ENCODE data around the gene SLC17A2.

Gene SLC17A2

GRCh38 chr6:25918083-25918683 lies 12.3 kb downstream of the SLC17A2 start:
- no peak for DNase-seq

DNA sequence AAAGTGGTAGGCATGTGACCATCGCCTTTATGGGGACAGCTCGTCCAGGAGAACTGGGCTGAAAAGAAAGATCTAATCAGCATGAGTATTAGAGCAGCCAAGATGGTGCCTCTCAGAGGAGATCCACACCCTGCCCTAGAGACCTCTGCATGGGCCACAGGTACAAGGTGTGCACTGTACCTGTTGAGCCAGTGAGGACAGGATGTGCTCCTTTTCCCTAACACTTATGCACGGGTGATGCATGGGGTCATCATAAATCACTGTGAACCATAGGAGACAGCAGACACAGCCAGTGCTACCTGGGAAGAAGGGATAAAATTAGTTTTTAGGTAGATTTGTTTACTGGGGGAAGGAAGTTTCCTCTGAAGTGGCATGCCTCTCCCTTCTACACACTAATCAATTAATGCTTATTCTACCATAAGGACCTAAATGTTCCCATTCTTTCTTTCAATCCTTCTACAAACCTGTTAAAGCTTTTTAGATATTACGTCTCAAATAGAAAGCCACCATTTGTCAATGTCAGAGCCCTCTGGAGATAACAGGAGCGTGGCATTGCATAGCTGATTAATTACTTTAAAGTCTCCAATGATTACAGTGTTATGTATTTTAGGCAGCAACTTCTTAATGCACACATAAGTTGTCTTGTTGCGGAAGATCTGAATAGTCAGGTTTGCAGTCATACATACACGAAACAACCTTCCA lies 13.6 kb downstream of the SLC17A2 start:
- no peak for DNase-seq

- no peak for DNase-seq
These were observed 14.2 kb downstream of the SLC17A2 start for GRCh38 chr6:25916330-25916729.

DNA sequence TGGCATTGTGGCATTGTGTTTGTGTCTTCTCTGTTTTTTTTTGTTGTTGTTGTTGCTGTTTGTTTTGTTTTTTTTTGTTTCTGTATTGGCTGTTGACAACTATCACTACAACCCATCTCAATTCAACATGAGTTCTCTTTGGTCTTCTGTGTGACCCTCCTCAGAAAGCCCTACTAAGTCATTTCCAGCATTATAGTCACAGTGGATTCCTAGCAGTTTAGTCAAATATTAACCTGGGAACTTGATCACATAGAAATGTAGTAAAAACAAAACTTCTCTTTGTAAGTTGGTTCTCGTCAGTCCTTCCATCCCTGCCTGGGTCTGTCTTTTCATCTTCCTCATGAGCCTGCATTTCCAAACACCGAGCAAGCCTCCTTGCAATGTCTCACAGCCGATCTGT lies 16.8 kb downstream of the SLC17A2 start:
- DNase-seq = no peak

- DNase-seq = no peak
These were observed 19.1 kb downstream of the SLC17A2 start for GRCh38 chr6:25911351-25911750.

DNA sequence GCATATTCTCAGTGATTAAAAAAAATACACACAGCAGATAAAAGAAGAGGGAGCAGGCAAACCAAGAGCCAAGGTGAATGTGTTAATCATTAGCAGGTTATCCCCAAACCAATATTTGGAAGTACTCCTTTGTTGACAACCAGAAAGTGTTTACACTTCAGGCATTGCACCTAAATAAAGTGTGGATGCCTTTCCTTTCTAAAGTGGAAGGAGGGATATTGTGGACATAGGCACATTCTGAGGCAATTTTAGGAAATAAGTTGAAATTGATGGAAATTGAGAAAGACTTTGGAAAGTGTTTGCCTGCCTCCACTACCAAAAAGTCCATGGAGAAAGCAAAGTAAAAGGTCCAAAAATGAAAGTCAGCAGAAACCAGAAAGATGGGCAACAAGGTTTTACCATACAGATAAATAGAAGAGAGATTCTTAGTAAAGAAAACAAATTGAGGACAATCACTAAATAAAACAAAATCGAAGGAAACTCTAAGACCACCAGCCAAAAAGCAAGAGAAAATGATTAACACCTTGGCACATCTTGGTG lies 22.9 kb downstream of the SLC17A2 start:
- no peak for DNase-seq

GRCh38 chr6:25903467-25904099 lies 26.9 kb downstream of the SLC17A2 start:
- no peak for DNase-seq

DNA sequence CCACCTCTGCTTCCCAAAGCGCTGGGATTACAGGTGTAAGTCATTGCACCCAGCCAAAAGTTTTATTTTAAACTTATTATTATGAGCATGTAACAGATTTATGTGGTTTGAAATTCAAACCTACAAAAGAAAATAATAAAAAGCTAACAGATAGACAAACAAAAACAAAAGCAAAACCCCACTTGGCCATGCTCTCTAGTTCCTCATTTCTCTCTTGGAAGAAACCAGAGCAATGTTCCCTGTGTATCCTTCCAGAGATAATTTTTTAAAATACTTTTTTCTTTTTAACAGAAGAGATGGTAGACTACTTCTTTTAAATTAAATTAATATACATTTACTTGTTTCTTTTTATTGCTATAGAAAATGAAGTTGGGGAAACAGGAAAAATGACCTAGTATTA lies 28.4 kb downstream of the SLC17A2 start:
- peak; percentile 59 for DNase-seq

- DNase-seq = no peak
These were observed 29.6 kb downstream of the SLC17A2 start for GRCh38 chr6:25900843-25901242.

DNA sequence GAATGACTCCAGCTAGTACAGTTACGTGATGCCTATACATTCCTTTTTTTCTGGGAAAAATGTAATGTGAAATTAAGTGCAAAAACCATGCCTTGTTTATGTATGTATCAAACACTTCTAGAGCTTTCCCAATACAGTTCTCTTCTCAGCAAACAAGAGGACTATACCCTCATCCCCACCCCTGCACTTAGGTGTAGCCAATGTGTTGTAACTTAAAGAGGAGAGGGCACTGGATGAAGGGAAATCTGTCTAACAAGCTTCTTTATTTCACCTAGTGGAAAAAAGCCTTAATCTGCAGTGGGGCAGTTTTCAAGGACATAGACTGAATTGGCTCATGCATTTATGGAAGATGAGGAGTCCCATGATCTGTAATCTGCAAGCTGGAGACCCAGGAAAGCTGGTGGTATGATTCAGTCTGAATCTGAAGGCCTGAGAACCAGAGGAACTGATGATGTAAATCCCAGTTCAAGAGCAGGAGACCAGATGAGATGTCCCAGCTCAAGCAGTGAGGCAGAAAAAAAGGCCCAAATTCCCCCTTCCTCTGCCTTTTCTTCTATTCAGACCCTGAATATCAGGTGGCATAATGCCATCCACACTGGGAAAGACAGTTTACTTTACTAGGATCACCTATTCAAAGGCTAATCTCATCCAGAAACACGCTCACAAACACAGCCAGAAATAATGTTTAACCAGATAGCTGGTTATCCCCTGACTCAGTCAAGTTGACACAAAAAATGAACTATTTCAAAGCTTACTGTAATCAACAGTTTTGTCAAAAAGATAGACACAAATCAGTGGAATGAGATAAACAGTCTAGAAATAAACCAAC lies 30.7 kb downstream of the SLC17A2 start:
- DNase-seq = no peak

DNA sequence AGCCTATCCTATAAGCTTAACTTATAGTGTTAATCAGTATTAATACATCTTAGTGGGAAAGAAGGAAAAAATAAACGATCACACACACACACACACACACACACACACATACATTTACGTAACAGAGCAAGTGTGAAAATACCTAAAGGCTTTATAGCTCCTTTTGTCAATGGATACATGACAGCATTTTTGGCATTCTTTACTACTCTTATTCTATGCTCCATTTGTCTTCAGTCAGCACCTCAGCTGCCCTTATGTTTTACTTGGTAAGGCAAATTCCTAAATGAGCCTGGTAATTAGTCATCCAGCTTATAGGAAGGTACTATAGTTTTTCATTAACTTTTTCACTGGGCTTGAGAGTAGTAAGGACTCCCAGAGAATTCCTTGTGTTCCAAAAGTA lies 31.4 kb downstream of the SLC17A2 start:
- DNase-seq = no peak

DNA sequence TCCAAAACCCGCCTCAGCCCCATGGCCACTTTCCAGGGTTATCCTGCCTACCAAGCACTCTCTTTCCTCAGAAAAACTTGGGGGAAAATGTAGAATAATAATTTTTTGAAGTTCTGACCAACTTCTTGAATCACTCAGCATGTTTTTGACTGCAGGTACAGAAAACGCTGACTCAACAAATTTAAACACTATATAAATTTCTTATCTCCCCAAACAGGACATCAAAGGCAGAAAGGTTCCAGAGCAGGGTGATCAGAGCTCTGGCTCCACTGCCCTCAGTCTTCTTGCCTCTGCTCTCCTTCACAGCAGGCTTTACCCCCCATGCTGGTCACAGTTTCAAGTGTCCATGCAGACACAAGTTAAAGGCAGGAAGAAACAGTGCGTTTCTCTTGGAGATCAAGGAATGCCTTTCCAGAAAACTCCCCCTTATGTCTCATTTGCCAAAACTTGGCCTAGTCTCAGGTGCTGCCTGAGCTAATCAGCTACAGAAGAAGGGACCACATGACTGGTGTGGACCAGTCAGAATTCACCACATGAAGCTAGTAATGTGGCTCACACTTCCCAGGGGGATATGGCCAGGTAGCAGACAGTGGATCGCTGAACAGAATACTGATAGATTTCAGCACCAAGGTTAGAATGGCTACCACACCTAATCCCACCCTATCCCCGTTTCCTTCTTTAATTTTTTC lies 32.1 kb downstream of the SLC17A2 start:
- no peak for DNase-seq

- peak; percentile 22 for DNase-seq
These were observed 34.2 kb downstream of the SLC17A2 start for GRCh38 chr6:25896252-25896651.

DNA sequence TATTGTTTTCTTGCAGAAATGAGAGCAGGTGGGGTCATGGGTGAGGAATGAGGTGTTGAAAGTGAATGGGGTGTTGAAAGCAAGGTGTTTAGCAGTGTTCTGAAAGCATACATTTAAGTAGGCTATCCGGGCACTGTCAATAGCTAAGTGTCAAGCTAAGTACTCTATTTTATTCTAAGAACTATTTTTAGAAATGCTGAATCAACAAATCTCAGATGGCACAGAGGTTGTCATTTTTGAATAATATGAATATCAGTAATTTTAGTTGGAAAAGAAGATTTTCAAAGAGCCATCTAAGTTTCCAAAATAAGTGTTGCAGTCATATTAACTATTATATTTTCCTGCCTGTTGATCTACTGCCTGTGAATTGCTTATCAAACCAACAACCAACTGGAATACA lies 34.7 kb downstream of the SLC17A2 start:
- DNase-seq = no peak

- DNase-seq = no peak
These were observed 36.7 kb downstream of the SLC17A2 start for GRCh38 chr6:25893778-25894177.

GRCh38 chr6:25892877-25893276 lies 37.6 kb downstream of the SLC17A2 start:
- no peak for DNase-seq

DNA sequence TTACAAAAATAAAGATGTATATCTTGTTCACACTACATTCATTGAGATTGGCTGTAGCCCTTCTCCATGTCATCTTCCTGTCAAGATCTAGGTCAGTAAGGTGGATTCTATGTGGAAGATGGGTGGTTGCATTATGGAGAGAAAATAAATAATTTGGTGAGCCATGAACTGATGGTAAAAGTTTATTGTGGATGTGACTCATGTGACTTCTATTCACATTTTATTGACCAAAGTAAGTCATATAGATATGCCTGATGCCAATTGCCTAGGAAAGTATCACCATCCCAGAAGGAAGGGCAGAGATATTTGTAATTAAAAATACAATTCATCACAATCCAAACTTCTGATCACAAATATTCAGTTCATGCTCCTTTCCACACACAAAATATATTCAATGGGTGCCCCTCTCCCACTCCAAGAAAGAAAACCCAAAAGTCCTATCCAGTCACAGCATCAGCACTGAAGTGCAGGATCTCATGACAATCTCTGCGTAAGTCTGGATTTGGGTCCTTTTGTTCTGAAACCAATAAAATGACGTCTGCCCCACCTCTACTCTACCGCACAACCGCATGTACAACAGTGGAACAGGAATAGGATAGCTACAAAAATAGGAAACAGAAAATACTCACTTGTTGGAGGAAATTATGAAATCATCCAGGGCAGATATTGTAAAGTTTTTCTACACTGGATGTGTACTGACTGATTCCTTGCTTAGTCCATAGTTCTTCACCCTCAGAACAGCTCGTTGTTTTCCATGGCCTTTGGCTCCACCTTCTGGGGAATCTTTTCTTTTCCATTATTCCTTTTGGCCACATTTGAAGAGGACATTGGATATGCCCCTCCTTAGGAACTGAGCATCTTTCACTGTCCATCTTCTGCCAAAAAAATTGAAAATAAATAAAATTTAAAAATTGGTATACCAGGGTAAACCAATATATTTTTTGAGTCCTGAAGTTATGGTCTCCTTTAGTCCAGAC lies 40.3 kb downstream of the SLC17A2 start:
- peak; percentile 83 for DNase-seq

DNA sequence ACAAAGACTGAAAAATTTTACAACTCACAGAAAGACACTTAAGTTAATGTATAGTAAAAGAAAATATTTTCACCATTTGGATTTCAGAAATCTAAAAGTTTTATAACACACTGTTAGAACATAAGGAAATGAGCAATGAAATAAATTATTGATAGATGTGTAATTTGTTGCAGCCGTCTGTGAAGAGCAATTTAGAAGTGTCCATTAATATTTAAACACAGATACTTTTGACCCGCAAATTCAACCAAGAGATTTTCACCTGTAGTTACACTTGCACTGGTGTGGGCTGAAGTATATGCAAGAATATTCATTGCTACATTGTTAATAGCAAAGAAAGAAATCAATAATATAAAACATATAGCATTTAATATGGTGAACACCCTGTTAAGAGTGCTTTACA lies 41.9 kb downstream of the SLC17A2 start:
- DNase-seq = no peak

DNA sequence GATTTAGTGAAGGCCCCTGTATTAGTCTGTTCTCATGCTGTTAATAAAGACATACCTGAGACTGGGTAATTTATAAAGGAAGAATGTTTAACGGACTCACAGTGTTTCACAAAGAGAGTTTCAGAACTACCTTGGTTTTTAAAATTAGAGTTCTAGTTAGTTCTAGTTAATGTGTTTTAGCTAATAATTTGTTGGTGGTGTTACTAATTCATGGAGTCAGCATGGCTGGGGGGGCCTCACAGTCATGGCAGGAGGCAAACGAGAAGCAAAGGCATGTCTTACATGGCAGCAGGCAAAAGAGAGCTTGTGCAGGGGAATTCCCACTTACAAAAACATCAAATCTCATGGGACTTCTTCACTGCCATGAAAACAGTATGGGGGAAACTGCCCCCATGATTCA lies 44.4 kb downstream of the SLC17A2 start:
- DNase-seq = no peak

DNA sequence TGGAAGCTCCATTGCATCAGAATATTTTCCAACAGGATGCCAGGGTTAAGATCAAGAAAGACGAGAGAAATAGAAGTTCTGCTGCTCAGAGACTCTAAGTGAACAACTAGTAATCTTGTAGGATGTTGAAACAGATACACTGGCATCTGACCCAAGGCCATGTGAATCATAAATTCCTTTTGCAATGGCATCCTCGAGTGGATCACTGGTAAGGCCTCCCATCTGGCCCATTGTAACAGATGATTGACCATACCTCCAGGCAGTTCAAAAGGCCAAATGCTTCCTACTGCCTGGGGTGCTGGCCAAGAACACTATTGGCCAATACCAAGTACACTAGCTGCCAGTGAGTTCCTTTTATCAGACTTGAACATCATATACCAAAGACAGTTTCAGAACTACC lies 46.5 kb downstream of the SLC17A2 start:
- peak; percentile 43 for DNase-seq

DNA sequence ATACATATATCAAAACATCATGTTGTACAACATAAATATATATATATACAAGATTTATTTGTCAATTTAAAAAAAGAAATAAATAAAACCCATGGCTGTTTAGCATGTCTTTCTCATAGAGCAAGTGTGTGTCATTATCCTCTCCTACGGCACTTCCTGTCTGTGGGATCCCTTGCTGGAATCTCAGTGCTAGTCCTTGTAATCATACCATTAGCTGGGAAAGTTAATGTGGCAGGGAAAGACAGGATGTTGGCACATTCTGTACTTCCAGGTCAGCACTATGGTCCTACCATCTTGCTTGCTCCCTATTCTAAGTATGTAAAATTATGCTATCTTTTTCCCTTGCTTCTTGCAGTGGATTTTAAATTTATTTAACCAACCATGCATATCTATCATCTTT lies 47.0 kb downstream of the SLC17A2 start:
- no peak for DNase-seq

All from OCI-M1 (cell line).